Kasumi-1 (cell line): ENCODE data around the gene ARHGEF7.

Experiments
- DNase-seq, 2 experiments: peaks; one replicate each; lab custom pipeline; 2025; lab: John Stamatoyannopoulos, UW

ARHGEF7 gene

DNA sequence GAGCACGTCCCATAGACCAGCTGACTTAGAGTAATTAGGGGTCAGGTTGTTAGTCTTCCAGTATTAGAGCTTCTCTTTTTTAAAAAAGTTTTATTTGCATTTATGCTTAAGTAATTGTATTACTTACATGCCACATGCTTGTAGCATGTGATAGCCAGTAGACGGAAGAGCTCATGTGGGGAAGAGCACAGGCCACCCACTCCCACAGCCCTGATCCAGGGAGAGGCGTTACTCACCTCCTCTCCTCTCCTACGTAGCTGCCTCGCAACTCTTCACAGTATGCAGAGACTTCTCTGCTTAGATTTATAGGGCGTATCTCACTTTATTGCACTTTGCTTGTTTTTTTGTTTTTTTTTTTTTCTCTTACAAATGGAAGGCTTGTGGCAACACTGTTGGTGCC is 110.1 kb downstream of the ARHGEF7 start:
- no peak for DNase-seq

DNA sequence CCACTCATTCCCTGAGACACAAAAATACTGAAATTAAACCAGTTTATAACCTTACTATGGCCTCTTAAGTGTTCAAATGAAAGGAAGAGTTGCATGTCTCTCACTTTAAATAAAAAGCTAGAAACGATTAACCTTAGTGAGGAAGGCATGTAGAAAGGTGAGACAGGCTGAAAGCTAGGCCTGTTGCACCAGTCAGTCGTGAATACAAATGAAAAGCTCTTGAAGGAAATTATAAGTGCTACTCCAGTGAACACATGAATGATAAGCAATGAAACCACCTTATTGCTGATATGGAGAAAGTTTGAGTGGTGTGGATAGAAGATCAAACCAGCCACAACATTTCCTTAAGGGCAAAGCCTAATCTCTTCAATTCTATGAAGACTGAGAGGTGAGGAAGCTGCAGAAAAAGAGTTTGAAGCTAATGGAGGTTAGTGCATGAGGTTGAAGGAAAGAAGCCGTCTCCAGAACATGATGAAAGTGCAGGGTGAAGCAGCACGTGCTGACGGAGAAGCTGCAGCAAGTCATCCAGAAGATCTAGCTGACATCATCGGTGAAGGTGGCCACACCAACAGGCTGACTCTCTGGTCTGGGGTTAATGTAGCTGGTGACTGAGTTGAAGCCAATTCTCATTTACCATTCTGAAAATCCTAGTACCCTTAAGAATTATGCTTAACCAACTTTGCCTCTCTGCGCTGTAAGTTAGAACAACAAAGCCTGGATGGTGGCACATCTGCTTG is 110.9 kb downstream of the ARHGEF7 start:
- no peak for DNase-seq

DNA sequence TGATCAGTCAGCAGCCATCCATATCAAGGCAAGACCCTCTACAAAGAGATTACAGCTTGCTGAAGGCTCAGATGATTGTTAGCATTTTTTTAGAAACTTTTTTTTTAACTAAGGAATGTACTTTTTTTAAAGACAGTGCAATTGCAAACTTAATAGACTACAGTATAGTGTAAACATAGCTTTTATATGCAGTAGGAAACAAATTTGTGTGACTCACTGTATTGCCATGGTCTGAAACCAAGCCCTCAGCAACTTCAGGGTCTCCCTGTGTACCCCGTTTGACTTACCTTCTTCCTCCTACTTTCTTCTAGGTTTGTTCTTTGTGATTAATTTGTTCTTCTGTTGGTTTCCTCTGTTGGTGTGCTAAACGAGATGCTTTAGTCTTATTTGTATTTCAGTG is 112.3 kb downstream of the ARHGEF7 start:
- no peak for DNase-seq

DNA sequence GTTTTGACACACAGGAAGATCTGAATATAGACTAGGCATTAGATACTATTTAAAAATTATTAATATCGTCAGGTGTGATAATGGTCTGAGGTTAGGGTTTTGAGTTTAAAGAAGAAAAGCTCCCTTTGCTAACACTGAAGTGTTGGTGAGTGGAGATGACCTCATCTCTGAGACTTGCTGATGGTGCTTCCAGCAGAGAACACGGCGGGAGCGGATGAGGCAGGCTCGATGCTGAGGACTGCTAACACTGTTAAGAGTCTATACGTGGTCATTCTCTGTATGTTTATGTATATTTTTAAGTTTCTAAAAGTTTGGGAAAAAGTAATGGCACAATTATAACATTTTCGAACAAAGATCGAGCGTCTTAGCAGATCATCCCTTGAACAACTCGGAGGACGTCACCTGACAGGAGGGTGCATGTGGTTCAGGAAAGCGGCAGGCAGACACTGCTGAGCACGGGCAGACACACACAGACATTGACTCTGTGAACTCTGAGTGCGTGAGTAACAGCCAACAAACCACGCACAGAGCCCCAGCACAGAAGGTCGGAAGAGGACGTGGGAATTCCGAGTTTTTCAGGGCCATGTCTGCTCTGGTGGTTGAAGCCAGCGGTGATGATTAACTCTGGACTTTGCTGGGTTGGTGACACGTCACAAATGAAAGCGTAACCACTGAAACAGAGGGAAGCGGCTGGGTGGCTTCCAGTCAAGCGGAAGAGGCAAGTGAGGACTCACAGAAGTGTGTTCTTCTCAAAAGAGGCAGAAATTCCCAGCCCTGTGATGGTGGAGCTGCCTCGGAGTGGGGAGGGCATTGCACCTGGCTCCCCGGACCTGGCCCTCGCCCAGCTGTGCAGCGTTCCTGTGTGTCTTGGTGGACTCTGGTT is 113.4 kb downstream of the ARHGEF7 start:
- DNase-seq = no peak

DNA sequence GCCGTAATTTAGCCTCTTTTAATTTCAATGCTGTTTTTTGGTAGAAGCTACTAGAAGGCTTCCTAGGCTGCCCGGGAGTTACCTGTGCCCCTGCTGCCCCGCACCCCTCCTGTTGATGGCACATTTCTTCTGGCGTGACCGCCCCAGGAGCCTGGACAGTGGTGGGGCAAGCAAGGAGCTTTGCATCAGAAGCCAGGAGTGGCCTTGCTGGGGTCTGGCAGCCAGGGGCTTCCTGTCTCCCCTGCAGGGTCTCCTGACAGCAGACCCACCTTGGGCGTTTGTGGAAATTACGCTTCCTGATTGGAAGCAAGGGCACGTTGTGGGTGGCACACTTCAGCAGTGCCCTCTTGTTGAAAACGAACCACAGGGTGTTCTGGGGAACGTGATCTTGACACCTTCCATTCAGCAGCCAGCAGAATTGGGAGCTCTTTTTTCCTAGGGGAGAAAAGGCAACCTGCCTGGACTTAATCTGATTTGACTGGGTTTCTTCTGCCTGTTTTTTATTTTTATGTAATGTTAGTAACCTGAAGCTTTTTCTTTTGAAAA is 115.3 kb downstream of the ARHGEF7 start:
- no peak for DNase-seq

DNA sequence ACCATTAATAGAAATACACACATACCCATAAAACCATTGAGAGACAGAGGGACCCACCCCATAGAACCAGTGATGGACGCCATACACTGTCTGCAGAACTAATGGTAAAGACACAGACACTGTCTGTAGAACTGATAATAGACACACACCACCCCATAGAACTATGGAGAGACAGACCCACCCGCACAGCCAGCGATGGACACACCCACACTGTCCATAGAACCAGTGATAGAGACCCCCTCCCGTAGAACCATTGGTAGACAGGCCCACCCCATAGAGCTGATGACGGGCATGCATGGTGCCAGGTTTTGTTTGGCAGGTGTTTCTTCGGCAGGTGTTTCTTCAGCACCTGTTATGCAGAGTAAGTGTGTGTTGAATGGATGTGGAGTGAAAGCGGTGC is 117.1 kb downstream of the ARHGEF7 start:
- no peak for DNase-seq

DNA sequence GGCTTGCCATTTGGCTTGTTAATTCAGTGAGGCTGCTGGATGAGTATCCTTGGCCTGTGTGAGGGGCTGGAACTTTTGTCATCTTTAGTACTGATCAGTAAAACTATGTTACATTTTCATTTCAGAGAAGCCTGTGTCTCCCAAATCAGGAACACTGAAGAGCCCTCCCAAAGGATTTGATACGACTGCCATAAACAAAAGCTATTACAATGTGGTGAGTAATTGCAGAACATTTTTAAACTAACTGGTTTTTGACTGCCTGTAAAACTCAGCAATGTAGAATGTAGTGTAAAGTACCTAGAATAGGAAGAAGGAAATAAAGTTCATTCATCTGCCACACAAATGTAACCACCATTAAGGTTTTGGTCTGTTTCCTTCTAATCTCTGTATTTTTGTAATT is 118.0 kb downstream of the ARHGEF7 start:
- DNase-seq = no peak

DNA sequence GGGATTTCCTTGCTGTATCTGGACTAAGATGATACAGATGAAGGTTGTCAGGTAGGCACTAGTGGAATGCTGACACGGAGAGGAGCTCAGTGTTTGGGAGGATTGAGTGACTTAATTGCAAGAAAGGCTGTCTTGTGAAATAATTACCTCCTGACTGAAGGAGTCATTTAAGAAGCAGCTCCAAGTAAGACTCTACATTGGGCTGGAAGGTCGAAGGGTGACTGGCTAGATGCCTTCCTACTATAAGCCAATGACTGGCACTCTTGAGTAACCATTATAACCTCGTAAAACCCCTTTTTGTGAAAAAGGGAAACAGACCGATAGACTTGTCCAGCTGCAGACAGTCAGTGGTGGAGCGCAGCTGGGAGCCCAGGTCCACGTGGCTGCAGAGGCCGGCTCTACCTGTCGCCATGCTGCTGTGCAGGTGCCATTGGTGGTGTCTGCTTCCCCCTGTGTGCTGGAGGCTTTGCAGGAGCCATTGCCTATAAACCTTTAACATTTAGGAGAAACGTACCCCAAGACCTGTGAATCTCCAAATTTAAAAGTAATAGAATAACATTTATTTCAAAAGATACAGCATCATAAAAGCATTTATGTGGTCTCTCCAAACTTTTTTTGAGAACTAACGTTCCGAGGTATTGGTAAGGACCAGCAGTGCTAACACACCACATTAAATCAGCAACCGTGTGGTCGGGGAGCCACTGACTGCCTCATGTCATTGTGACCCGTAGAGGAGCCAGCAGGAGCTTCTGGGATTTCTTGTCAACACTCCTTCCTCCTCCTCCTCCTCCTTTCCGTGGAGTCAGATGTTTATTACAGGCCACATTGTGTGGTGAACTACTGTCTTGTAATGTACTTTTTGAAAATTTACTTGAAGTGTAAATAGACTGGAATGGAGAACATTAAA is 124.9 kb downstream of the ARHGEF7 start:
- DNase-seq = no peak

DNA sequence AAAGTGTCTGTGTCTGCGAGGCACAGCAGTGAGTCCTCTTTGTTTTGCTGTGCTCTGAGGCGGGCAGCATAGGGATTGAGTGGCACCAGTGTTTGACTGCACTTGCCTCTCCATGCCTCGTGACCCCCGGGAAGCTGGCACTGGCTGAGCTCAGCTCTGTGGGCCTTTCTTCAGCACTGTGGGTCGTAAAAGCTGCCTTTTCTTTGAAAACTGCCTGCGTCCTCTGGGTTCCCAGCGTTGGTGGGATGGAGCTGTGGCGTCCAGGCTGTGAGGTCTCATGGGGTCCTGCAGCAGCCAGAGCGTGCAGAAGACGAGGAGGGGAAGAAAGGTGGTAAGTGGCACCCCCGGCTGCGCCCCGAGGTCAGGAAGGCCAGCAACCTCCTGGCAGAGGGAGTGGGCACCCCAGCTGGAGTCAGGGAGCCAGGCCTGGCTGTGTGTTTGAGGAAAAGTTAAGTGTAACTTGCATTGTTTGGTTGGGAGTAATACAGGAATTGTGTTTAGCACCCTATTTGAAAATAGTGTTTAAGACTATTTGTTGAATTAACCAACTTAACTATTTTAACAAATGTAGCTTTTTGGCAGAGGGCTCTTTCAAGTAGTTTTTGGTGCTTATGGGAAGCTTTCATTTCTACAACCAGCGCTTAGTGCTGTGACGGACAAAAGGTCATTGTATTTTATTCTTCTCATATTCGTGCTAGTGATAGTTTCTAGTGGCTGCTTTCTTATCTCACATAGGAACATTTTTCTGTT is 126.1 kb downstream of the ARHGEF7 start:
- DNase-seq = no peak

DNA sequence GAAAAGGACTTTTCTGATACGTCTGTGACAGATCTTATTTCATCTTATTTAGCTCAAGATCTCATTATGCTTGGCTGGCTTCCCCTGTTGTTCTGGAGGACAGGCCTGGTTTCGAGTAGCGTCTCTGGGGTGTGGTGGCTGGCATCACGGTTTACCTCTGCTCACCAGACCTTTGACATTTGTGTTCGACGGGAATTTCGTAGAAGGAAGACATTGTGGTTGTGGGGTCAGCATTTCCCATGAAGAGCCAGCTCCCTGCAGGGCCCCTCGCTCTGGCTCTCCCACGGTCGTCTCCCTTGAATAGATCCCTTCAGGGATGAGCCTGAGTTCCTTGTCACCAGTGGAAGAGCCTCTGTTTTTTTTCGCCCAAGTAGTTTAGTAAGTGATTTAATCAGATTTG is 126.8 kb downstream of the ARHGEF7 start:
- DNase-seq = no peak

DNA sequence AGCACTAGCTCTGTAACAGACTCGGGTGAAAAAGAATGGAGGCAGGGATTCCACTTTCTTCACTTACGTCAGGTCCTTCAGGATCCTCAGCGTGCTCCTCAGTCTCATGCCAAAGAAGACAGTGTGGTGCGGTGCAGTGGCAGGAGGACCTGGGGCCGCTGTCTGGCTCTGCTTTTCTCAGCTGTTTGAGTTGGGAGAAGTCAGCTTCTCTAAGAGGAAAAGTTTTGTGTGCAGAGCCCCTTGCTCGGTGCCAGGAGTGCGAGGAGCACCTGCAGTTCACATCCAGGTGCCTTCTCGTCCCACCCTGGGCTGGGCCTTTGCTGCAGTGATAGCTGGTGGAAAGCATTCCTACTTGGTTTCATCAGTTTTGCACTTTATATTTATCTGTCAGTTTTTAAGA is 127.5 kb downstream of the ARHGEF7 start:
- no peak for DNase-seq

DNA sequence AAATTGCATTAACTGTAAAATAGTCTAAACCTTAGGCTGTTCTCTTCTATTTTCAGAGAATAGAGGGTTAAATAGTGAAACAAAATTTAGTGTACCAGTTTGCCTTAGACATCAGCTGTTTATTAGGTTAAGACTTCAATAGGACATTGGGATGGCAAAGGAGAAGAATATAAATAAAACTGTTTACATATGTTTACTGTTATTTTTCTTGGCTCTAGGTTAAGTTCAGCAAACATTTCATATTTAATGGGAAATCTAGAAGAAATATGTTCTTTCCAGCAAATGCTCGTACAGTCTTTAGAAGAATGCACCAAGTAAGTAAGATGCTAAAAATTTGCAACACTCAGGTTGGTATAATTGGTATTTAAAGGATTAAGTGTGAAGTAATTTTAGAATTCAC is 128.9 kb downstream of the ARHGEF7 start:
- DNase-seq = no peak

DNA sequence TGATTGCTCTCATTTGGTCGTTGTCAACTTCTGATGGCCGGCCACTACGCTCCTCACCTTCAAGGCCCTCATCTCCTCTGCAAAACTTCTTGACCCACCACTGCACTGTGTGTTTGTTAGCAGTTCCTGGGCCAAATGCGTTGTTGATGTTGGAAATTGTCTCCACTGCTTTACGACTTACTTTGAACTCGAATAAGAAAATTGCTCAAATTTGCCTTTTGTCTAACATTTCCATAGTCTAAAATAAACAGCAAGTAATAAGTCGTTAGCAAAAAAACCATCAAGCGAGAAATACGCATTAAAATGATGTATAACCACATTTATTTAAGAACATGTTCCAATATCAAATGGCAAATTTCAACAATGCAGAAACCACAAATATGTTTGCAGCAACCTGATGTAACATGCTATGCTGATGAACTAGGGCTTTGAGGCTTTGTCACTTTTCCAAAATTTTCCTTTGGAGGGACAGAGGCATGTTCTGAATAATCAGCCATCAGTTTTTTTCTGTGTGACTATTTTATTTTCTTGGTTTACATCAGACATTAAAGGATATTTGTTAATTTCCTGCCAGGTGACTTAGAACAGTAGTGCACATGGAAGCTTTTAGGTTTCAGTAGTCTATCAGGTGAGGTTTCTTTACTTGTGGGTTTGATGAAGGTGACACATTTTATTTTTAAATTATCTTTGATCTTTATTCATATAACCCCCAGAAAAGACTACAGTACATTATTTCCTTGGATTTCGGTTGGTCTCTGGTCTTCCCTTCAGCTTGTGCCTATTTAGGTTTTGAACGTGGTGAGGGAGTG is 130.7 kb downstream of the ARHGEF7 start:
- no peak for DNase-seq

DNA sequence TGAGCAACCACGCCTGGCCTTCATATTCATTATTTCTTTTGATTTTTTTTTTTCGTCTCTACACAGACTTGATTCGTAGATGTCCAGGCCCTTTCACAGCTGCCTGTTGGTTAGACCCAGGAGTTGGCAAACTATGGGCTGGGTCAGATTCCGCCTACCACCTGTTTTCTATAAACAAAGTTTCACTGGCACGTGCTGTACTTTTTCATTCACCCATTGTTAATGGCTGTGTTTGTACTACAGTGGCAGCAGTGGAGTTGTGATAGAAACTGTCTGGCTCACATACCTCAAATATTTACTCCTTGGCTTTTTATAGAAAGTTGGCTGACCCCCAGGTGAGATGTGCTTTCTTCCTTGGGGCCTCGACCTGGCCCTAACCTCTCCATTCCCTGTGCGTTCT is 132.4 kb downstream of the ARHGEF7 start:
- no peak for DNase-seq

DNA sequence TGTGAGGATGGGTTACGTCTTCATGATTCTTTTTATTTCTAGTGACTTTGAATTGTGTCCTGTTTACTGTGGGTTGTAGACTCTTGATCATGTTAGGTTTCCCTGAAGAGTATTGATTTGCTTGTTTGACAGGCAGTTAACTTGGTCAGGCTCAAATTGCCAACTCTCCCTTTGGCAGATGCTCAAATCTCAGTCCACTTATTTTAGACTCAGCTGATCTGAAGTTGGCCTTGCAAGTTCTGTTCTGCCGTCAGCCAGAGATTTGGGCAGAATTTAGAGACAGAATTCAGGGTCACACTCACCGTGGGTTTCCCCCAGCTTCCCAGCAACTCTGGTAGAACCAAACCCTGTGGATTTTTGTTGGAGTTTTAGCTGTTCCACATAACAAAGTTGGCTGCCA is 133.7 kb downstream of the ARHGEF7 start:
- DNase-seq = no peak

DNA sequence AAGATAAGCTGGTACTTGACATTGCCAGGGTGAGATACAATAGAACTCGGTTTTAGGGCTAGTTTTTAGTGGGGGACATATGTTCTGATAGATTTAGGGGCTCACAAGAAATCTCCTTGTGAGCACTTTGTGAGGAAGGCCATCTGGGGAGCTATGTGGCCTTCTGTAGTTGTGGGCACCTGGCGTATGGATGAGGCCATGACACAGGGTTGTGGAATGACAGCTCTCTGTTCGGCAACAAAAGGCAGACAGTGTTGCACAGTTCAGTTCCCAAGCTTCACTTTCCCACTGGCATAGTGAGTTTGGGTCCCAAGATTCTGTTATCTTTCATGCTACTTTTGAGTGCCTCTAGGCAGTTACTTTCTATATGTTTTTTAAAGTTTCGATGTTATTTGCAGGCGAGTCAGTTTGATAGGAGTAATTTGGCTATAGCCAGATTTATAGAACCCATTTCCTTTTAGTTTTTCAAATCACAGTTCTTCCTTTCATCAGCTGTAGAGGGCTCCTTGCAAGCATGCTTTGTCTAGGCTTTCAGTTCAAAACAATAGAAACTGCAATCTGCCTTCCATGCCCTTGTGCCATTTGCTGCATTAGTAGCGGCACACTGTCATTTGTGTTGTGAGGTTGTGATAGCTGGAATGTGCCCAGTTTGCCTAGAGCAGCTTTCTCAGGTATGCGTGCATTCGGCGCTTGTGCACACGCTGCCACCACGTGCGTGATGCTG is 134.7 kb downstream of the ARHGEF7 start:
- DNase-seq = no peak

DNA sequence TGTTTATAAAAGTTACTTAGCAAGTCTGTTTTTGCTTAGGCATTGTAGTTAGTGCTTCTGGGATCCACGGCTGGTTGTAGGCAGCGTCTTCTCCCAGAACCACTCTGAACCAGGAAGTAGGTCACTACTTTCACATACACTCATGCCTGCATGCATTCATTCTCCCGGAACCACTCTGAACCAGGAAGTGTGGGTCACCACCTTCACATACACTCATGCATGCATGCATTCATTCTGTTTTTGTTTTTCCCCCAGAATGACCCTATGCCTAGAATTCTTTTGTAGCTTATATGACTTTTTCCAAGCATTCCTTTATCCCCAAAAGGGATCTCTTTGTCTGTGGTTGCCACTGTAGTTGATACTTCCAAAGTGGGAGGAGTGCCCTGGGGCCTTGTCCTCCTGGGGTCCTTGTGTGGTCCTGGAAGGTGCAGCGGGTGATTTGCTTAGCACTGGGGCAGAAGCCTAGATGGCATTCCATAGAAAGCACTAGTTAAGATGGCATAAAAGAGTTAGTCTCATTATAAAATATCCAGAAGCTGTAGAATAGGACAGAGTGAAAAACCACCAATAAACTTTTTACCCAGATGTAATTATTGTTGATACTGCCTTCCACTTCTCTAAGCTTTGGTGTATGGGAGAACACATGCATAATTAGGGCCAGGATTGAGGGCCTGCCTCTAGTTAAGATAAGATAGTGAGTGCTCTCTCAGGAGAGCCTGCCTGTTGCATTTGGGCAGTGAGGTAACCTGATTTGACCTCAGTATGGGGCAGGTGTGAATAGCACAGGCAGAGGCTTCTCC is 136.7 kb downstream of the ARHGEF7 start:
- no peak for DNase-seq

DNA sequence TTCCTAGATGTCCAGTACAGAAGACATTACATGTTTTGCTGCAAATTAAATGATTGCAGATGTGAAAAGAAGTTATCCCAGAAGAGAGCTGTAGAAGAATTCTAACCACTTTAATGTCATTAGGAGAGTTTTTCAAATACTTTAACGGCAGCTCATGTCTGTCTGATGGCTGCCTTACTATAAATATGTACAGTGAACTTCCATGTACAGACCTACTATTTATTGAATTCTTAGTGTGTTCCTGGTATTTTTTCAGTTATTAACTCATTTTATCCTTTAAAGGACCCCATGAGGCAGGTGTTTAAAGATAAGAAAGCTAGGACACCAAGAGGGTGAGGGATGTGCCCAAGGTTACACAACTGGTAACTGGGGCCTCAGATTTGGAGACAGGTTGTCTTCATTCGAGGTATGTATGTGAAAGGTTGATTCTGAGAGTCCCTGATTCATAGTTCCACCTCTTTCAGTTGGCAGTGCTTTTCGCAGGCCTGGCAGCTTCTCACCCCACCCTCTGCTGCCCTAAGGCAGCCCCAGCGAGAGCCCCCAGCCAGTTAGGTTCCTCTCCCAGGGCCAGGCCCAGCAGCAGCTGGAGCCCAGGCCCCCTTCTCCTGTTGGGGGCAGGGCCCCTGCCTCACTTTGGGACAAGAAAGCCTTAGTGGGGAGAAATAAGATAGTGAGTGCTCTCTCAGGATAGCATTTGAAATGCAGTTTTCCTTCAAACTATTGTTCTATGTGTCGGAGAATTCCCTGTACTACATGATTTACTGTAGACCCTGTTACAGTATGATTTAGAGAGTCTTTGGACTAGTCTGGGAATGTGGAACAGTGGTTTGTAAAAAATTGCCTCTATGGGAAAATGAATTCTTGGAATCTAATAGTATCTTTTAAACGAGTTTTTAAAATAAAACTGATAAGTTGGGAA is 137.6 kb downstream of the ARHGEF7 start:
- no peak for DNase-seq
